ENCODE results near the gene KRT81.
"Not testable (repeated sequence)": the region's sequence is repeated elsewhere in the genome, so short reads cannot be mapped to it uniquely, and the experiment has no call there.

The KRT81 gene

DNA sequence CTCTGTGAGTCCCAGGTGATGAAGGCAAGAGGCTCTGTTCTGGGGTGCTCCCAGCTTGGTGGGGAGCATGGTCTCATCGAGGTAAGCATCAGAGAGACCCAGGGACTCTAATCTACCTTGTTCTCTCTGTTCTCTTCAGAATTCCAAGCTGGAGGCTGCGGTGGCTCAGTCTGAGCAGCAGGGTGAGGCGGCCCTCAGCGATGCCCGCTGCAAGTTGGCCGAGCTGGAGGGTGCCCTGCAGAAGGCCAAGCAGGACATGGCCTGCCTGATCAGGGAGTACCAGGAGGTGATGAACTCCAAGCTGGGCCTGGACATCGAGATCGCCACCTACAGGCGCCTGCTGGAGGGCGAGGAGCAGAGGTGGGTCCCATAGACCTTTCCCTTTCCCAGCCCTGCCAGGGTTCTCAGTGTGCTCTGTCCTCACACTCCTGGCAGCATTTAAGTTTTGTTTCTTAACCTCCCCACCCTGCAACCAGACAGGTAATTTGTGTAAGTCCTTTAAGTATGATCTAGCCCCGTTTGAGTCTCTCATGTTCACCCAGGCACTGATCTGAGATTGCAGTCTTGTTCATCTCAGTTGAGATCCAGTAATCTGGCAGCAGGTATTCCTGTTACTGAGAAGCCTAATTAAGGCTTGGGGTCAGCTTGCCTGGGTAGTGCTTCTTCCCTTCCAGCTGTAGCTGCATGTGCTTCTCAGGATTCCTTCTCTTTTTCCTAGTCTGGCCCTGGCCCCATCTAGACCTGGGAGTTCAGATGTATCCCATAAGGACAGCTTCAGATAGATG, 14.8 kb upstream of the KRT81 start:
- POLR2A ChIA-PET = no interaction called here
- DNase-seq (ENCODE audit: extremely low spot score) = no peak
- CTCF ChIA-PET = interaction anchor here (0.7 to 2.3 kb wide), 4 partner anchors 10 to 150 kb away, joined by 3 to 9 read pairs (median 4); no protein-coding TSS in a partner anchor
- TF ChIP-seq FOXK2 (IDR thresholded peaks at IDR 0.05) = no peak
- no peak for TF ChIP-seq L3MBTL2 (conservative IDR thresholded peaks at IDR 0.05)
- no peak for TF ChIP-seq SUZ12 (IDR thresholded peaks at IDR 0.05)
- TF ChIP-seq NFRKB (IDR thresholded peaks at IDR 0.05) = no peak
- no peak for TF ChIP-seq BHLHE40 (IDR thresholded peaks at IDR 0.05; ENCODE audit: borderline replicate concordance)
- TF ChIP-seq HDGF (IDR thresholded peaks at IDR 0.05; ENCODE audit: borderline replicate concordance) = no peak
- no peak for TF ChIP-seq CTBP1 (IDR thresholded peaks at IDR 0.05; ENCODE audit: borderline replicate concordance)
- TF ChIP-seq ELF4 (IDR thresholded peaks at IDR 0.05) = no peak
- TF ChIP-seq FOXM1 (IDR thresholded peaks at IDR 0.05; ENCODE audit: borderline replicate concordance) = no peak
- no peak for TF ChIP-seq LEF1 (IDR thresholded peaks at IDR 0.05; ENCODE audit: borderline replicate concordance)
- no peak for TF ChIP-seq FOXA1 (IDR thresholded peaks at IDR 0.05)
- no peak for TF ChIP-seq PKNOX1 (IDR thresholded peaks at IDR 0.05)
- no peak for TF ChIP-seq ZNF384 (IDR thresholded peaks at IDR 0.05)
- no peak for TF ChIP-seq TARDBP (IDR thresholded peaks at IDR 0.05)
- TF ChIP-seq ARNT (IDR thresholded peaks at IDR 0.05) = no peak
- TF ChIP-seq SP1 (IDR thresholded peaks at IDR 0.05) = no peak

DNA sequence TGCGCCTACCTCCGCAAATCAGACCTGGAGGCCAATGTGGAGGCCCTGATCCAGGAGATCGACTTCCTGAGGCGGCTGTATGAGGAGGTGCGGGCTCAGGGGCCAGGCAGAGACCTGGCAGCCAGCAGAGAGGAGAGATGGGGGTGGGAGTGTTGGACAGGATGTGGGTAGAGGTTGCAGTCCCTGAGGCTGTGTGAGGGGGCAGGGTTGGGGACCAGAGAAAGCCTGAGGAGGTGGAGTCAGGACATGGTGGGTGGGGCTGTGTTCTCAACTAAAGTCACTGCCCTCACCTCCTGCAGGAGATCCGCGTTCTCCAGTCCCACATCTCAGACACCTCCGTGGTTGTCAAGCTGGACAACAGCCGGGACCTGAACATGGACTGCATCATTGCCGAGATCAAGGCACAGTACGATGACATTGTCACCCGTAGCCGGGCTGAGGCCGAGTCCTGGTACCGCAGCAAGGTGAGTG, 13.6 kb upstream of the KRT81 start:
- CTCF ChIA-PET; POLR2A ChIA-PET; DNase-seq (ENCODE audit: extremely low spot score): not testable (repeated sequence)

DNA sequence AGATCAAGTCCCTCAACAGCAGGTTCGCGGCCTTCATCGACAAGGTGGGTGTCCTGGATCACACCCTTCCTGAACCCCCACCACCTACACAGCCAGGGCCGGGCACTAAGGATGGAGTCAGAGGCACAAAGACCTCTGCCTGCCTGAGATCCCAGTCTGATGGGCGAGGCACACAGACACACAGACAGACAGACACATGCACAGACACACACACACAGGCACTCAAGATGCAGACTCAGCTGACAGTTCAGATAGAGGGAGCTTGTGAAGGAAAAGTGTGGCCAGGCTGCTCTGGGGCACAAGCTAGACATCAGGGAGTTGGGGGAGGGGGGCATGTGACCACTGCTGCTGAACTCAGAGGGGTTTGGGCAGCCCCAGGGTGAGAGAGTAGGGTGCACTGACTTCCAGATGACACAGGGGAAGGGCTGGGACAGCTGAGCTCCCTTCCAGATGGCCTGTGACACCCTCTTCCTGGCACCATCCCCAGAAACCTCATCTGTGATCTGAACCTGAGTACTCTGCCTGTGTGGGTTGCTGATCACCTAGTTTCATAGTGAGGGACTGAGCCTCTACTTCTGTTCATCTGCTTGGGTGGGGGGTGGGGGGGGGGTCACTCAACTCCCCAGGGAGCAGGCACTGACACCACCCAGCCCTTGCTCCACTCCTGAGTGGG, 11.0 kb upstream of the KRT81 start:
- DNase-seq (ENCODE audit: extremely low spot score); CTCF ChIA-PET; POLR2A ChIA-PET: not testable (repeated sequence)

DNA sequence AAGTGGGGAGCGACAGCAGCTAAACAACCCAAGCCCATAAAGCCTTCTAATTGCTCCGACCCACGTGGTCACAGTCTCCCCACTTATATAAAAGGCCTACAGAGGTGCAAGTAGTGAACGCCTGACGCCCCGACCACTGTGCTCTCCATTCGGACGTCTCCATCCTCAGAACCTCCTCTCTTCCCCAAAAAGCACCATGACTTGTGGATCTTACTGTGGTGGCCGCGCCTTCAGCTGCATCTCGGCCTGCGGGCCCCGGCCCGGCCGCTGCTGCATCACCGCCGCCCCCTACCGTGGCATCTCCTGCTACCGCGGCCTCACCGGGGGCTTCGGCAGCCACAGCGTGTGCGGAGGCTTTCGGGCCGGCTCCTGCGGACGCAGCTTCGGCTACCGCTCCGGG, 10.4 kb upstream of the KRT81 start:
- POLR2A ChIA-PET; CTCF ChIA-PET; DNase-seq (ENCODE audit: extremely low spot score): not testable (repeated sequence)

DNA sequence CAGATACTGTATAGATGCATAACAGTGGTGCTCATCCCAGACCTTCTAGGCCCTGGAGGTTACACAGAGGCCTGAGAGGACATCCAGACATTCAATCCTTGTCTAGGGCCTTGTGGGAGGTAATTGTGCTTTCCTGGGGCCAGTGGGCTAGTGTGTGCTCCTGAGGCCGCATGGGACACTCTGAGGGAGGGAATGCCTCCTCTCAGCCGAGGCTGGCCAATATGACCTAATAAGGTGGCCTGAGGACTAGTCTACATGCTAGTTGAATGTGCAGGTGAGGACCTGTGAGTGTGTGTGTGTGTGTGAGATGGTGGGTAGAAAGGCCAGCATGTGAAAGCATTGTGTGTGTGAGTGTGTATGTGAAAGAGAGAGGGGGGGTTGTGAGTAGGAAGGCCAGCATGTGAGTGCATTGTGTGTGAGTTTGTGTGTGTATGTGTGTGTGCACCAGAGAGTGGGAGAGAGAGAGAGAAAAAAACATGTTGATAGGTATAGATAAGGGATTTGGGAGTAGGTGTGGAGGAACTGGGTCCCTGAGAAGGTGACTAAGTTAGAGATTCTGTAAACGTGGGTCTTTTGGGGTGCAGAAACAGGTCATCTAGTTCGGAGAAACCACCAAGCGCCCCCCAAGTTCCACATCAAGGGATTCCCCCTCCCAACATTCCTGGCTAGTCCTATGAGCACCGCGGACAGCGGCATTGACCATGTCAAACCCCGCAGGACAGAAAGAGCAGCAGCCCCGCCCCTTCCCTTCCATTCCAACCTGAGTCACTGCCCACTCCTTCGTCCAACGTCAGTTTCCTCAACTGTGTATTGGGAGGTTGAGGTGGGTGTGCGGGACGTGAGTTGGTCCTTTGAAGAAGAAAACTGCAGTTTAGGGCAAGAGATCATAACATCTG, 9.7 kb upstream of the KRT81 start:
- TF ChIP-seq ARNT (IDR thresholded peaks at IDR 0.05) = no peak
- no peak for TF ChIP-seq NFRKB (IDR thresholded peaks at IDR 0.05)
- no peak for TF ChIP-seq FOXK2 (IDR thresholded peaks at IDR 0.05)
- TF ChIP-seq LEF1 (IDR thresholded peaks at IDR 0.05; ENCODE audit: borderline replicate concordance) = no peak
- TF ChIP-seq PKNOX1 (IDR thresholded peaks at IDR 0.05) = no peak
- TF ChIP-seq TARDBP (IDR thresholded peaks at IDR 0.05) = no peak
- no peak for TF ChIP-seq ZNF384 (IDR thresholded peaks at IDR 0.05)
- TF ChIP-seq L3MBTL2 (conservative IDR thresholded peaks at IDR 0.05) = no peak
- no peak for TF ChIP-seq CTBP1 (IDR thresholded peaks at IDR 0.05; ENCODE audit: borderline replicate concordance)
- no peak for TF ChIP-seq HDGF (IDR thresholded peaks at IDR 0.05; ENCODE audit: borderline replicate concordance)
- no peak for TF ChIP-seq BHLHE40 (IDR thresholded peaks at IDR 0.05; ENCODE audit: borderline replicate concordance)
- no peak for TF ChIP-seq SUZ12 (IDR thresholded peaks at IDR 0.05)
- no peak for TF ChIP-seq SP1 (IDR thresholded peaks at IDR 0.05)
- no peak for TF ChIP-seq FOXM1 (IDR thresholded peaks at IDR 0.05; ENCODE audit: borderline replicate concordance)
- DNase-seq (ENCODE audit: extremely low spot score) = no peak
- POLR2A ChIA-PET = no interaction called here
- CTCF ChIA-PET = no interaction called here

DNA sequence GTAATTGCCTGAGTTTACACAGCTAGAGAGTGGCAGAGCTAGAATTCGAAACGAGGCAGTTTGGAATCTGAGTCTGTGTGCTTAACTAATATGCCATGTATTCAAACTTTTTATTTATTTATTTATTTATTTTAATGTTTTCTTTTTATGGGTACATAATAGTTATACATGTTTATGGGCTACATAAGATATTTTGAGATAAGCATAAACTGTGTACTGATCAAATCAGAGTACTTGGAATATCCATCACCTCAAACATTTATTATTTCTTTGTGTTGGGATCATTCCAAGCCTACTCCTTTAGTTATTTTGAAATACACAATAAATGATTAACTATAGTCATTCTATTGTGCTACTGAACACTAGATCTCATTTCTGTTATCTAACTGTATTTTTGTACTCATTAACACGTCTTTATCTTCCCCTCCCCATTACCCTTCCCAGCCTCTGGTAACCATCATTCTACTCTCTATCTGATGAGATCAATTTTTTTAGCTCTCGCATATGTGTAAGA, 7.4 kb upstream of the KRT81 start:
- no peak for TF ChIP-seq PKNOX1 (IDR thresholded peaks at IDR 0.05)
- ChIA-PET CTCF (no interaction called here), POLR2A (no interaction called here)

More for the DNA sequence above, 7.4 kb upstream of the KRT81 start:
- DNase-seq (ENCODE audit: extremely low spot score) = no peak

Data from HEK293T (cell line).